SW480 (cell line): ENCODE measurements around the gene HBG2.
"Not testable (repeated sequence)": the region's sequence is repeated elsewhere in the genome, so short reads cannot be mapped to it uniquely, and the experiment has no call there.

Experiments
- DNase-seq: peaks from one replicate; pipeline ENCODE4 v3.0.0-alpha.2; 2016; ENCODE audit warnings: low spot score

Gene HBG2

GRCh38 chr11:5281596-5281995 lies 27.0 kb upstream of the HBG2 start:
- no peak for DNase-seq

DNA sequence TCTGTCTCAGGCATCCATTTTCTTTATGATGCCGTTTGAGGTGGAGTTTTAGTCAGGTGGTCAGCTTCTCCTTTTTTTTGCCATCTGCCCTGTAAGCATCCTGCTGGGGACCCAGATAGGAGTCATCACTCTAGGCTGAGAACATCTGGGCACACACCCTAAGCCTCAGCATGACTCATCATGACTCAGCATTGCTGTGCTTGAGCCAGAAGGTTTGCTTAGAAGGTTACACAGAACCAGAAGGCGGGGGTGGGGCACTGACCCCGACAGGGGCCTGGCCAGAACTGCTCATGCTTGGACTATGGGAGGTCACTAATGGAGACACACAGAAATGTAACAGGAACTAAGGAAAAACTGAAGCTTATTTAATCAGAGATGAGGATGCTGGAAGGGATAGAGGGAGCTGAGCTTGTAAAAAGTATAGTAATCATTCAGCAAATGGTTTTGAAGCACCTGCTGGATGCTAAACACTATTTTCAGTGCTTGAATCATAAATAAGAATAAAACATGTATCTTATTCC lies 26.1 kb upstream of the HBG2 start:
- peak; percentile 92 for DNase-seq

DNA sequence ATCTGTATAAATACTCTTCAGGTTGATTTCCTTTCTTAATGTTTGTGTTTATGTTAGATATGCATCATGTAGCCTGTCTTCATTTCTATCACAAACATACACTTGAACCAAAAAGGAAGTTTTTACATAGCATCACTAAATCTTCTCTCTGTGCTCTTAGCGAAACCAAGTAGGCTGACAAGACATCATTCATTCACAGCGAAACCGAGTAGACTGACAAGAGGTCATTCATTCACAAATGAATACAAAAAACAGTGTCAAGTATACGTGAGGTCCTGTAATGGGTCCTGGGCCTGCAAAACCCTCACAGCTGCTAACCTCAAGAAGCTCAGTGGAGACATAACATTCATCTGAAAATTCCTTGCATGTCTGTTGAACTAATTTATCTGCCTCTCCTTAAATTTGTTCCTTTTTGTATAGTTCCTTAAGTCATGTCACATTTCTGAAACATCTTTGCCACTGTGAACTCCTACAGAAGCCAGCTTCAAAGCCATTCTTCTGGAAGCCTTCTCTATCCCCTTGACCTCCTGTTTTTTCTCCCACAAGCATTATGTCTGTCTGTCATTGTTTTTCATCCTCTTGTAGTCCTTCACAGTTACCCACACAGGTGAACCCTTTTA lies 25.0 kb upstream of the HBG2 start:
- DNase-seq: no peak

DNA sequence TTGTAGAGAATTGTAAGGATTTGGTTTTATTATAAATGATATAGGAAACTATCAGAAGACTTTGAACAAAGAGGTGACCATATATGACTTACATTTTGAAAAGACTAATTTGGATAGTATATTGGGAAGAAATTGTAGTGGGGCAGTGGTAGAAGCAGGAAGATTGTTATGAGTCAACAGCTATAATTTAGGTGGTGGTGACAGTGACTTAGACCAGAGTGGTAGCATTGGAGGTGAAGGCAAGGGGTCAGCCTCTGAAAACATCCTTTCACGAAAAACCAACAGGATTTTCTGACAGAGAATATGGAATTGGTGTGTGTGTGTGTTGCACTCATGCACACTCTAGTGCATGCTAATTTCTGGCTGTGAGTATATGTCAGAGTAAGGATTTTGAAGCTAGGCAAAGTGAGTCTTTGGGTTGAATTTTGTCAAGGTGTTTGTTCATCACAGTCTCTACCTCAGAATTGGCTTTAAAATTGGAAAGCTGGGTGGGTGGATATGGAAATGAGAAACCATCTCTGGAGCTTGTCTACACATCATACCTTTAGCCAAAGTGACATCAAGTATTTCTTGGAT lies 23.3 kb upstream of the HBG2 start:
- DNase-seq: no peak

DNA sequence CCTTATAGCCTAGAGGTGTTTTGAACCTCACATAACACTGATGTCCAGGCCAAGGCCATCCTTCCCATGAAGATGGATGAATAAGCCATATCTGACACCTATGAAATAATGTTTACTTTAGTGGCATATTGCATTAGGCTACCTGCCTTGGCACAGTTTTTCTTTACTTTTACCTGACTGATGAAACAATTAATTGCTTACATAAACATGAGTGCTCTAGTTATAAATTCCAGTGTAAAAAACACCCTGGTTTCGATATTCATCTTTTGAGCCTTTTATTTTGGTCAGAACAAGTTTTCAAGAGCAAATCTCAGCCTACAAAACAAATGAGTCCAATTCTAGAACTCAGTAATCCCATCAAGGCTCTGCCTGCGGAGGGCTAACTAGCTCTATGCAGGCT lies 22.1 kb upstream of the HBG2 start:
- no peak for DNase-seq

GRCh38 chr11:5275369-5276110 lies 21.0 kb upstream of the HBG2 start:
- no peak for DNase-seq

GRCh38 chr11:5274395-5274794 lies 19.8 kb upstream of the HBG2 start:
- DNase-seq: no peak

DNA sequence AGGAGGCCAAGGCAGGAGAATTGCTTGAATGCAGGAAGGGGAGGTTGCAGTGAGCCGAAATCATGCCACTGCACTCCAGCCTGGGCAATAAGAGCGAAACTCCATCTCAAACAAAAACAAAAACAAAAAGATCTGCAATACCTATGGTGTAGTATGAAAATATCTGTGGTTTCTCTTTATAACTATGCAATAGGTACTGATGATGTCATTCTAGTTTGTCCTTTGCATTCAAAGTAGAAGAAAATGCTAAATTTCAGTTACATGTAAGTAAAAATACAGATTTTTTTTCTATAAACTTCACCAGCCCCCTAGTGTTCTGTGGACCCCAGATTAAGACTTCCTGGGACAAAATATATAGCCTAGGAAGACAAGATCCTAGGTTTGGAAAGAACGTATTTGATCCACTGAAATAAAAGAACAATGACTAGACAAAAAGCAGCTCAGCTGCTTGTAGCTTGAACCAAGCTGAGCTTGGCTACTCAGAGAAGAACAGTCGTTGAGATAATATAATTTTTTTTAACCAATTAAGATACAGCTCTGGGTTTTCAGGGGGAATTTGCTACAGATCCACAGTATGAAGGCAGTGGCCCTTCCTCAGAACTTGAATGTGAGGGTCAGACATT lies 17.9 kb upstream of the HBG2 start:
- no peak for DNase-seq

DNA sequence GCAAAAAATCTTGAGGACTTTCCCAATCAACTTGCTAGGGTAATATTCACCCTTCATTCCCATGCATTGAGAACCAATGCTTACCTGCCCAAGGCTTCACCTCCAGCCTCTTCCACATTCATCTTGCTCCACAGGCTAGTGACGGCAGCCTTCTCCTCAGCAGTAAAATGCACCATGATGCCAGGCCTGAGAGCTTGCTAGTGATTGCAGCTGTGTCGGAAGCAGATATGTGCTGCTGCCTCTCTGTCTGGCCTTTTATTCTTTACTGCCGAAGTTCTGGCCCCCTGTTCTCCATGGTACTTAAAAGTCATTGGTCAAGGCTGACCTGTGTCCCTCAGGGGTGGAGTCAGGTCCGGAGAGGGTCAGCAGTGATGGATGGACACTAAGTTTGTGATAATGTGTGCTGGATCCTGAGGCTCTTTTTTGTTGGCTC lies 15.2 kb upstream of the HBG2 start, which contains the start of gene HBE1:
Gene HBE1, minus strand, starts transcription at position 231 of the 433 bp plus-strand sequence. Its CDS starts 55 bp downstream, at position 176.
- DNase-seq: no peak

DNA sequence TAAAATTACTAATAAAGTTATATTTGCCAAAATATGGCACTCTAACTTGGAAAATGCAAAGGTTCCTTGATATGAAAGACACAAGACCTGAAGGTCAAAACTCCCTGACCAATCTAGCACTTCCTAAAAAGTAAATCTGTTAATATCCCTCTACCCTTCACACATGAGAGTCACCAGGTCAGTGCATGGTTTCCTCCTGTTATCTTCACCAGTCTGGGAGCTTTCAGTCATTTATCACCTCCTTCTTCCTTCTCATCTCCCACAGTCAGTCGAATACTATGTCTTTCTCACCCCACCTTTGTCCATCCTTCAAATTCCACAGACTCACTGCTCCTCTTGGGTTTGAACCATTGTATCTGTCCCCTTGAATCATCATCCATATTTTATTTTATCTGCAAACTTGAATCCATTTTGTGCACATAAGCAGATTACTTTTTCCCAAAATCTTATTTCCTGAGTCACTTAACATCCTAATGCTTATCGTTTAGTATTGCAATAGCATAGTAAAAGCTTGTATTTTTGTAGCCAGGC lies 12.5 kb upstream of the HBG2 start:
- DNase-seq: no peak

DNA sequence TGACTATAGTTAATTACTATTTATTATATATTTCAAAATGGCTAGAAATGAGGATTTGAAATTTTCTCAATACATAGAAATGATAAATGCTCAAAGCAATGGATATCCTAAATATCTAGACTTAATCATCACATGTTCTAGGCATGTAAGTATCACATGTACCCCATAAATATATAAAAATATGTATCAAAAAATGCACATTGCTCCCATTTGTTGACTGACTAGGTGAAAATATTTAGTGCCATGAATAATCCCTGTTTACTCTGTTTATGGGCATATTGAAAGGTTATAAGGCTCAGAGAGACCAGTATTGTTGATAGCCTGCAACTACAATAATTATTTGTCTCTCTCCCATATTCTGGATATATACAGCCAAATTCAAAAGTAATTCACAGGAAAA lies 12.0 kb upstream of the HBG2 start:
- no peak for DNase-seq

- DNase-seq: no peak
These were observed 11.3 kb upstream of the HBG2 start for GRCh38 chr11:5265832-5266231.

GRCh38 chr11:5258543-5259262 lies 4.1 kb upstream of the HBG2 start:
- no peak for DNase-seq

DNA sequence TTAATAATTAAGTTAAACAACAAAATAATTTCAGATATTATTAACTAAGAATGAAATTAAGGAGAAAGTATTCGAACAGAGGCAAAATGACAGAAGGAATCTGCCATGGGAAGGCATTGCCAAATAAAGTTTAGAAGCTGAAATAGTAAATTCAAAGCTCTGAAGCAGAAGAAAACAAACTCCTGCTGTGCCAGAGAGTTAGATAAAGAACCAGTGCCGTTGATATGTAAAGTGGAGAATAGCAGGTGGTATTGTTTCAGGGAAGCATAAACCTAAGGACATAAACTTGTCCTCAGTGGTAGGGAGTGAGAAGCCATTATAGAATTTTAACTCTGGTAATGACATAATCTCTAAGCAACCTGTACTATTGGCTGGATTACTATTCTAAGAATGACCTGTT lies 2.7 kb upstream of the HBG2 start:
- DNase-seq: no peak

- not testable (repeated sequence) for DNase-seq
These were observed 558 bp downstream of the HBG2 start for GRCh38 chr11:5254023-5254422.

DNA sequence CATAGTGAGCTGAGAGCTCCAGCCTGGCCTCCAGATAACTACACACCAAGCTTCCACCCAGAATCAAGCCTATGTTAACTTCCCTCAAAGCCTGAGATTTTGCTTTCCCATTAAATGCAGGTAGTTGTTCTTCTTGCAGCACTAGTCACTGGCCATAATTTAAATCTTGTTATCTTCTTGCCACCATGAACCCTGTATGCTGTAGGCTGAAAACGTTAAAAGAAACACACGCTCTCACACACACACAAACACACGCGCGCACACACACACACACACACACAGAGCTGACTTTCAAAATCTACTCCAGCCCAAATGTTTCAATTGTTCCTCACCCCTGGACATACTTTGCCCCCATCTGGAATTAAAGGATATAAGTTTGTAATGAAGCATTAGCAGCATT lies 1.1 kb downstream of the HBG2 start:
- DNase-seq: not testable (repeated sequence)

DNA sequence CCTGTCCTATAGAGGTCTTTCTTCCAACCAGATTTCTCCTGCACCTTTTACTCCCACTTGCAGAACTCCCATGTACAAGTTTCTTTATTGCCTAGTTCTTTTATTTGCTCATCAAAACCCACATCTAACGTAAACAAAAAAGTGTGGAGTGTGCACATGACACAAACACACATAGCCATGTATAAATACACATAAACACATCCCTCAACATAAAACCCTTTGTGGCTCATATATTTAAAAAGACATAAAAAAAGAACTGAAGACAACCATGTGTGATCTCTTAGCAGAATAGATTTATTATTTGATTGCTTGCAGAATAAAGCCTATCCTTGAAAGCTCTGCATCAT lies 1.7 kb downstream of the HBG2 start:
- no peak for DNase-seq

DNA sequence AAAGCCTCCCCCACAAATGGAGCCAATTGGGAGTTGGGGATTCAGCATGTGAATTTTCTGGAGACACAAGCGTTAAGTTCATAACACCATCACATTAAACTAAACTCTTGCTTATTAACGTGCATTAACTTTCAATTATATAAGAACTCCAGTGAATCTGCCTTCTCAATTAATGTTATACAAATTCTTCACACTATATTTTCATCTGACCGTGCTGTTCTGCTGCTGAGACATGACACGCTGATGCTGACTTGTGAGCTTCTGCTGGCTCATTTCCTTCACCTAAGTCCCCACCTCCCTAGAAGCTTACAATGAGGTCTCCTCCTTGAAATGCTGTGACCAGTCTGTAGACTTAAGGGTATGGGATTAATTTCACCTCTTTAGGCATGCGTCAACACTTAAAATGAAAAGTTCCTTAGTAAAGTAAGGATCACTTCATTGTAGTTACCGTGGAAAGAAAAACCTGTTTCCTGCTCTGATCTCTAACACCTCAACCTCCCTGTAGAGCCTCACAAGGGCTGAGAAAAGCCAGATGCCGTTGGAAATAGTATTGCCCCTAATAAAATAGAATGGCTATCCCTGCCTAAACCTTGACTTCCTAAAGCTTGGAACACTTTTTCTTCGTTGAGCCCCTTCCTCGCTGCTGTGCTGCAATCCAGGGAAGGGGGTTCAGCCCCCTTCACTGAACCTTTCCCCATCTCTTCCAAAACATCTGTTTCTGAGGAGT lies 2.2 kb downstream of the HBG2 start:
- no peak for DNase-seq

DNA sequence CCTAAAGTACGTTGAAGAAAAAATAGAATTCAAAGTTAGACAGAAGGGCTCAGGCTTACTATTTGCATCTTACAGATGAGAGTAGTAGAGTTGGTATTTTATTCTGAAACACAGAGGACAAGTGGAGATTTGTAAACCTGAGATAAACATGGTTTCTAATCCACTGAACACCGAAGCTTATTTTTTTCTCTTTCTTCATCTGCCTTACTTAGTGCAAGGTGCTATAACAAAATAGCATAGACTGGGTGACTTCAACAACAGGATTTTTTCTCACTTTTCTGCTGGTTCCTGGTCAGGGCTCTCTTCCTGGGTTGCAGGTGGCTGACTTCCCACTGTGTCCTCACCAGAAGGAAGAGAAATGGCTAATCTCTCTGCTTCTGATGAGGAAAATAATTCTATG lies 2.8 kb downstream of the HBG2 start:
- DNase-seq: no peak

- DNase-seq: no peak
These were observed 3.9 kb downstream of the HBG2 start for GRCh38 chr11:5250543-5251204.
